Testis (tissue), 3 donors: ENCODE data around the gene LCNL1. TPM values are rescaled to one million over a fixed set of nuclear protein-coding genes. Genes with fewer than 3 reads are reported as not detected.
A peak's percentile ranks its signal among the peaks of the same experiment; 100 is the strongest.

ENCODE experiments used
- DNase-seq: peaks from one replicate; pipeline ENCODE4 v3.0.0-alpha.2; 2019
- H3K27ac ChIP-seq, 2 donors: fragments of 200-600 bp; sonication (generic); one replicate each; pipeline ENCODE4 v1.5.1; 2019
- H3K27me3 ChIP-seq: fragments of 200-600 bp; sonication (generic); one replicate; pipeline ENCODE4 v1.5.1; 2019
- H3K36me3 ChIP-seq: fragments of 200-600 bp; sonication (generic); one replicate; pipeline ENCODE4 v1.5.1; 2017; ENCODE audit warnings: low read depth; ENCODE audit errors: missing control alignments
- H3K4me1 ChIP-seq: fragments of 200-600 bp; sonication (generic); one replicate; pipeline ENCODE4 v1.5.1; 2019
- H3K4me3 ChIP-seq, 2 donors: fragments of 200-600 bp; sonication (generic); one replicate each; pipeline ENCODE4 v1.5.1; 2017 to 2019
- H3K9me3 ChIP-seq: fragments of 200-600 bp; sonication (generic); one replicate; pipeline ENCODE4 v1.5.1; 2017
- POLR2A ChIP-seq: fragments of 450-650 bp; IDR thresholded peaks from one replicate; pipeline ENCODE4 v1.6.1; 2017; ENCODE audit warnings: antibody characterized with exemption, mild to moderate bottlenecking, moderate library complexity
- WGBS, 2 donors: methylation state at CpG; one replicate each; pipeline ENCODE4 v1.1.5; 2018; 5-methylcytosine and 5-hydroxymethylcytosine counted together
- intact Hi-C: fragments of 100-400 bp; cut with DNase I; formaldehyde crosslinking; loops from one replicate; pipeline ENCODE4 v1.15.1; 2023; ENCODE audit warnings: low total_unique reads
- polyA plus RNA-seq: library from polyadenylated mRNA; stranded (reverse); fragments of 350-450 nt; fragmentation: Illumina TruSeq; extraction: RNeasy Lipid Tissue Mini Kit (QIAGEN cat#74804); gene quantifications from one replicate; pipeline ENCODE4 v1.2.3, GENCODE V29; 2014; ENCODE audit warnings: low read depth, low replicate concordance; ENCODE audit not compliant: insufficient read depth
- total RNA-seq, 2 donors: library from RNA; depleted of rRNA; stranded (reverse); fragments of >200 nt; gene quantifications; one replicate each; pipeline ENCODE4 v1.2.3, GENCODE V29; 2016
- TF ChIP-seq, protein P1 (sequence below), 3 experiments: fragments of 450-650 bp in 2 of 3; fragments of 200-600 bp in 1 of 3; sonication (generic) in 1 of 3; IDR thresholded peaks; one replicate each; pipeline ENCODE4 v1.5.1; 2016 to 2019; ENCODE audit warnings: antibody characterized with exemption in 3 of 3, mild to moderate bottlenecking in 2 of 3, moderate library complexity in 1 of 3

Gene LCNL1
- total and polyA plus RNA-seq, 3 donors from 2014 or later = 17.5 to 131 (median 59.3) TPM

- Histone ChIP-seq H3K27me3 (no peaks in the 10 kb centered on the region), H3K4me3 (peak overlapping the region in 1 of 2 donors; percentile 60), H3K9me3 (no peaks in the 10 kb centered on the region), H3K4me1 (peaks cover 28% of the 10 kb centered on the region), H3K36me3 (no peaks in the 10 kb centered on the region), H3K27ac (no peak overlapping the region)
- intact Hi-C loops = loop anchor here (5.0 kb wide), 1 partner anchor 242 kb away; no protein-coding TSS in a partner anchor
- WGBS, 2 donors = 40 to 43% methylated on average over 17 to 18 of the region's 19 CpGs
- peak; percentile 83 for DNase-seq
- no peak for TF ChIP-seq POLR2A
- TF ChIP-seq, protein P1, sequence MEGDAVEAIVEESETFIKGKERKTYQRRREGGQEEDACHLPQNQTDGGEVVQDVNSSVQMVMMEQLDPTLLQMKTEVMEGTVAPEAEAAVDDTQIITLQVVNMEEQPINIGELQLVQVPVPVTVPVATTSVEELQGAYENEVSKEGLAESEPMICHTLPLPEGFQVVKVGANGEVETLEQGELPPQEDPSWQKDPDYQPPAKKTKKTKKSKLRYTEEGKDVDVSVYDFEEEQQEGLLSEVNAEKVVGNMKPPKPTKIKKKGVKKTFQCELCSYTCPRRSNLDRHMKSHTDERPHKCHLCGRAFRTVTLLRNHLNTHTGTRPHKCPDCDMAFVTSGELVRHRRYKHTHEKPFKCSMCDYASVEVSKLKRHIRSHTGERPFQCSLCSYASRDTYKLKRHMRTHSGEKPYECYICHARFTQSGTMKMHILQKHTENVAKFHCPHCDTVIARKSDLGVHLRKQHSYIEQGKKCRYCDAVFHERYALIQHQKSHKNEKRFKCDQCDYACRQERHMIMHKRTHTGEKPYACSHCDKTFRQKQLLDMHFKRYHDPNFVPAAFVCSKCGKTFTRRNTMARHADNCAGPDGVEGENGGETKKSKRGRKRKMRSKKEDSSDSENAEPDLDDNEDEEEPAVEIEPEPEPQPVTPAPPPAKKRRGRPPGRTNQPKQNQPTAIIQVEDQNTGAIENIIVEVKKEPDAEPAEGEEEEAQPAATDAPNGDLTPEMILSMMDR (IDR thresholded peaks at IDR 0.05) = peak; percentile 78 to 87 (median 82)
These were observed 46.5 kb downstream of the LCNL1 start for GRCh38 chr9:137029058-137029936.

DNA sequence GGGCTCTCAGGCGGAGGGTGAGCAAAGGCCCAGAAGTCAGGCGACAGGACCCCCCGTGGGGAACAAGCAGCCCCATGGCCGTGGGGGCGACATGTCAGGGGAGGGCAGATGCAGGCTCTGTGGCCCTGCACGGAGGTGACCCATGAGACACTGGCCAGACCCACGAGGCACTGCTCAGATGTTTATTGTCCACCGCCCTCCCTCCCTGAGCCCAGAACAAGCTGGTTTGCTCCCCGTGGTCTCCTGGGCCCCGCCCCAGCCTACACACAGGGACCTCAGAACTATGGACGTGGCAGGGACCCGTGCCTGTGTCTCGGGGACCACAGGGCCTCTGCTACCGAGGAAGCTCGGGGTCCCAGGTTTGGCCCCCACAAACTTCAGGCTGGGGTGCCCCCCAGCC, 47.2 kb downstream of the LCNL1 start:
- Histone ChIP-seq H3K36me3 (no peaks in the 10 kb centered on the region), H3K27ac (no peak overlapping the region), H3K4me1 (peaks cover 35% of the 10 kb centered on the region), H3K9me3 (no peaks in the 10 kb centered on the region), H3K4me3 (no peak overlapping the region), H3K27me3 (no peaks in the 10 kb centered on the region)
- TF ChIP-seq POLR2A = no peak
- TF ChIP-seq, protein P1 (IDR thresholded peaks at IDR 0.05) = no peak
- intact Hi-C loops = loop anchor here (10.0 kb wide), 1 partner anchor 195 kb away; no protein-coding TSS in a partner anchor
- no peak for DNase-seq
- WGBS, 2 donors = 89 to 93% methylated on average over 5 to 15 of the region's 15 CpGs

- intact Hi-C loops = loop anchor here (10.0 kb wide), 1 partner anchor 196 kb away; no protein-coding TSS in a partner anchor
- no peak overlapping the region for H3K4me3 ChIP-seq
- H3K4me1 ChIP-seq = peaks cover 34% of the 10 kb centered on the region
- TF ChIP-seq, protein P1 (IDR thresholded peaks at IDR 0.05) = no peak
- no peak for TF ChIP-seq POLR2A
- H3K27ac ChIP-seq = no peak overlapping the region
- DNase-seq = no peak
- H3K27me3 ChIP-seq = no peaks in the 10 kb centered on the region
- WGBS, 2 donors = 89 to 90% methylated on average over 10 to 61 of the region's 65 CpGs
- no peaks in the 10 kb centered on the region for H3K36me3 ChIP-seq
- H3K9me3 ChIP-seq = no peaks in the 10 kb centered on the region
These were observed 48.0 kb downstream of the LCNL1 start for GRCh38 chr9:137030538-137031527.

- WGBS, 2 donors = 62 to 68% methylated on average over 10 to 16 of the region's 16 CpGs
- Histone ChIP-seq H3K4me1 (peaks cover 27% of the 10 kb centered on the region), H3K27ac (no peak within 1 kb of the TSS)
These were observed 49.3 kb downstream of the LCNL1 start, which contains the start of gene FUT7 for GRCh38 chr9:137031904-137032640. Gene FUT7 (minus strand): TSS chr9:137032088. CDS start chr9:137031991, 97 bp downstream.

More at GRCh38 chr9:137031904-137032640, 49.3 kb downstream of the LCNL1 start, which contains the start of gene FUT7:
- TF ChIP-seq POLR2A = no peak
- TF ChIP-seq, protein P1 (IDR thresholded peaks at IDR 0.05) = no peak
- H3K4me3 ChIP-seq = no peak within 1 kb of the TSS
- no peaks in the 10 kb centered on the region for H3K27me3 ChIP-seq
- no peak for DNase-seq
- H3K36me3 ChIP-seq = no peaks in the 10 kb centered on the region
- no peaks in the 10 kb centered on the region for H3K9me3 ChIP-seq
- intact Hi-C loops = loop anchor here (10.0 kb wide), 1 partner anchor 197 kb away; no protein-coding TSS in a partner anchor
